Mucosa of gallbladder (tissue), 1 donor: ENCODE data around the gene CDH24. TPM values are rescaled to one million over a fixed set of nuclear protein-coding genes. Genes with fewer than 3 reads are reported as not detected.
"Not testable (repeated sequence)": the region's sequence is repeated elsewhere in the genome, so short reads cannot be mapped to it uniquely, and the experiment has no call there.

Experiments
- DNase-seq: peaks from one replicate; pipeline ENCODE4 v3.0.0-alpha.2; 2020; ENCODE audit warnings: low spot score
- total RNA-seq: library from RNA; stranded (reverse); gene quantifications from one replicate; pipeline ENCODE4 v1.2.1, GENCODE V29; 2021
- donor health status: DM: no; HTN: no; CAD: no.

CDH24 gene
- total RNA-seq, 1 donor from 2014 or later = 22.1 TPM

DNA sequence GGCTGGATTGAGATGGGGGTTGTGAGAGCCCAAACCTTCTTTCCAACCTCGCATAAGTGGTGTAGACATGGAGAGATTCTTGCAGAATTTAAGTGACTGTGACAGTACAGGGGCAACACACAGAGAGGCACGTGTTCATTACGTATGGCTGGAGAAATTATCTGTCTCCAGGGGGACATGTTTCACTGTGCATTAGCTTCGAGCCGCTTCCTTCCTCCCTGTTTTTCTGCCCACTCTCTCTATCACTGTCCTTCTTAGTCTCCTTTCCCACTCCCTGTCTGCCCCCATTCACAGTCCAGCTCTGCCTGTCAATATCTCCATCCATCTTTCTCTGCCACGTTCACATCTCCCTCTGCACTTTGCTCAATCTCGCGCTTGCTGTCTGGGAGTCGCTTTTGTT is 35.9 kb downstream of the CDH24 start:
- DNase-seq = no peak

GRCh38 chr14:23020143-23021128 is 36.9 kb downstream of the CDH24 start:
- no peak for DNase-seq

DNA sequence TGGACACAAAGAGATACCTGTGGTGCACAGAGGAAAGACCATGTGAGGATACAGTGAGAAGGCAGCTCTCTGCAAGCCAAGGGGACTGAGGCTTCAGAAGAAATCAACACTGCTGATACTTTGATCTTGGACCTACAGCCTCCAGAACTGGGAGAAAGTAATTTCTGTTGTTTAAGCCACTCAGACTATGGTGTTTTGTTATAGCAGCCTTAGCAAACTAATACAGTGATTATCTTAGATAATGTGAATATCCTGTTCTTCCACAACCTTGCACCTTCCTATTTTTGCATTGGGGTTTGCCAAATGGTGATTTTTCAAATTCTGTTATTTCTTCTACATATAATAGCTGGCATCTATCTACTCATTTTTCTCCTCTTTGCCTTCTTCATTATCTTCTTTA is 39.2 kb downstream of the CDH24 start:
- no peak for DNase-seq

DNA sequence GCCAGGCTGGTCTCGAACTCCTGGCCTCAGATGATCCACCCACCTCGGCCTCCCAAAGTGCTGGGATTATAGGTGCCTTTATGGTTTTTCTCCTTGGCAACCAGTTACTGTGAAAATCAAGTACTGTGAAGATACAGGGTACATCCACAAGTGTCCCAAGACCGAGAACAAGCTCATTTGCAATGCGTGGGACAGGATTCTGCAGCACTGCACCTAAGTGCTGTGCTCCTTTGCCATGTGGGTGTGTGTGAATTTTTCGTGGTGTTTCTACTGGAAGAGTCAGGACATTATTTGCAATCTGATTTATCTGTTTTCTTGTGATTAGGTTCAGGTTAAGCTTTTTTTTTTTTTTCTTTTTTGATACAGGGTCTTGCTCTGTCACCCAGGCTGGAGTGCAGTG is 40.2 kb downstream of the CDH24 start:
- DNase-seq = no peak

DNA sequence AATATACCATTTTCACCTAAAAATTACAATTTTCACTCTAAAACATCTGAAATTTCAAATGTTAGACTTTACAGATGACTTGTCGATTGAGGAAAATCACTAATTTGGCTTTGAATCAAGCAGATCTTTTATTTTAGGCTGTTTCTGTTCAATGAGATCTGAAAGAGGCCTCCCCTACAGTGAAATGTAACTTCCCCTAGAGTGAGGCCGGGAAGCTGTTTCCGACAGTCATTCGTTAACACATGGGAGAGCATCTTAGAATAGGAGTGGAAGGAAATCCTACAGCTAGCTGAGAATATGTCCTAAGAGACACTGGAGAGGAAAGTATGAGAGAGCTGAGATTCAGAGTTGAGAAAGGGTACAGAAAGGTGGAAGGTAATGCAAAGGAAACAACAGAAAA is 41.7 kb downstream of the CDH24 start:
- no peak for DNase-seq

DNA sequence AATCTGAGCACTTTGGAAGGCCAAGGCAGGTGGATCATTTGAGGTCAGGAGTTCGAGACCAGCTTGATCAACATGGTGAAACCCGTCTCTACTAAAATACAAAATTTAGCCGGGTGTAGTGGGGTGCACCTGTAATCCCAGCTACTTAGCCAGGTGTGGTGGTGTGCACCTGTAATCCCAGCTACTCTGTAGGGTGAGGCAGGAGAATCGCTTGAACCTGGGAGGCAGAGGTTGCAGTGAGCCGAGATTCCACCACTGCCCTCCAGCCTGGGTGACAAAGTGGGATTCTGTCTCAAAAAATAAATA is 43.6 kb downstream of the CDH24 start:
- DNase-seq = not testable (repeated sequence)

GRCh38 chr14:23013054-23013748 is 44.1 kb downstream of the CDH24 start:
- no peak for DNase-seq

DNA sequence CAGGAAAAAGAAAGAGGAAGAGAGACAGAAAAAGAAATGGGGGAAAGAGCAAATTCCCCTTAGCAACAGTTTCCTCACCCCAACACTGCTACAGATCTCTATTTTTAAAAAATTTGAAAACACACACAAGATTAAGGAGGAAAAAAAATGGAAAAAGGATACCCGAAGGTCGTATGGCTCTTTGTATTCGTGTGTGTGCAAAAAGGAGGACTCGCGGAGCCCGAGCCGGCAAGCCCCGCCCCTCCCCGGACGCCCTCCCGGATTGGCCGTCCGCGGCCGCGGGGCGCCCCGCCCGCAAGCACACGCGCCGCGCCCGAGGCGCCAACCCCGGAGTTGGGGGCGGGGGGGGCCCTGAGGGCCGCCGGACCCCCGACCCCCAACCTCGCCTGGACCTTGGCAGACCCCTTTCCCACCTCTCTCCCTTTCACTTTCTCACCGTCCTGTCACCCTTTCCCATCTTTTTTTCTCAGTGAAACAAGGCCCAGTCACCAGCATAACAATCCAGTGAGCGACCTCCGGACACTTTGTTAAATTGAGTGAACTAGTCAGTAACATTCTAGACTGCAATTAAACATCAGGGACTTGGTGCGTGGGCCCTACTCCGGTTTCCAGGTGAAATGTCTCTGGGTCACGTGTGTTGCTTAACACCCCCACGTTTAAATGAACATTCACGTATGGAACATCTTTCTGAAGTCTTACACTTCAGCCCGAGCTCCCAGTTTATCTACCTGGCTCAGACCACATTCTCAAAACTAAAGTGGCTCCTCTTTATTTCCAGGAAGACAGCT is 47.2 kb downstream of the CDH24 start, which contains the start of gene C14orf93:
TSS of gene C14orf93 (minus strand) at position 205 of the 788 bp plus-strand sequence. CDS start 11,120 bp downstream, outside the sequence.
- DNase-seq = peak; percentile 83

DNA sequence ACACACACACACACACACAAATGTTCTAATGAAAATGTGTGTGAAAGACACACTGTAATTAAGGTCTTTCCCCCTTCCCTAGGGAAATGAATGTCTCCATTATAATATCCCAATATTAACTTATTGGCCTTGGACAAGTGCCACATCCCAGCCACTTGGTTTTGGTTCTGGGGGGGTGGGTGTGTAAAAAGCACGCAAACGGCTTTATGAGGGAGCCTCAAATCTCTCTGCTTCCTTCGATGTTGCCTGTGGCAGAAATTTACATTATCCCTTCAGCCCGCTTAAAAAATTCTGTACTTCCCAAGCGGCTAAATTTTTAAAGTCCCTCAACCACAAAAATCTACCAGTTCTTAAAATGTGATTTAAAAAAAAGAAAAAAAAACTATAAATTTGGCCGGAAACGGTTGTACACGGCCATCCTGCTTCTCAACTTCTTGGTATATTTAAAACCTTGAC is 47.8 kb downstream of the CDH24 start:
- DNase-seq = no peak

DNA sequence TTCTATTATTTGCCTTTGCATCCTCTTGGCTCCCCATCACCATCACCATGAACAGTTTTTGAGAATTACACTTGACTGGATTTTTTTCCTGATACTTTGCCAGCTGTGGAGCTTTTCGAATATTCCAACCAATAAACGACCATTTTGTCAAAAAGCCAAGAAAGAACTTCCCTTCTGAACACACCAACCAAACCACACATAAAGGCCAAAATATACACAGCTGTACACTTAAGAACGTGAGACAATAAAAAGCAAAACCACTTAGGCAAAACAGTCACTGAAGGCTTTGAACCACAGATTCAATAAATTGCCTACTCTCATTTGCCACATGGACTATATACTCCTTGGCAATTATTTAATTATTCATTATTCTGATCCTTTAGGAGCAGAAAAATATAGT is 48.5 kb downstream of the CDH24 start:
- no peak for DNase-seq

DNA sequence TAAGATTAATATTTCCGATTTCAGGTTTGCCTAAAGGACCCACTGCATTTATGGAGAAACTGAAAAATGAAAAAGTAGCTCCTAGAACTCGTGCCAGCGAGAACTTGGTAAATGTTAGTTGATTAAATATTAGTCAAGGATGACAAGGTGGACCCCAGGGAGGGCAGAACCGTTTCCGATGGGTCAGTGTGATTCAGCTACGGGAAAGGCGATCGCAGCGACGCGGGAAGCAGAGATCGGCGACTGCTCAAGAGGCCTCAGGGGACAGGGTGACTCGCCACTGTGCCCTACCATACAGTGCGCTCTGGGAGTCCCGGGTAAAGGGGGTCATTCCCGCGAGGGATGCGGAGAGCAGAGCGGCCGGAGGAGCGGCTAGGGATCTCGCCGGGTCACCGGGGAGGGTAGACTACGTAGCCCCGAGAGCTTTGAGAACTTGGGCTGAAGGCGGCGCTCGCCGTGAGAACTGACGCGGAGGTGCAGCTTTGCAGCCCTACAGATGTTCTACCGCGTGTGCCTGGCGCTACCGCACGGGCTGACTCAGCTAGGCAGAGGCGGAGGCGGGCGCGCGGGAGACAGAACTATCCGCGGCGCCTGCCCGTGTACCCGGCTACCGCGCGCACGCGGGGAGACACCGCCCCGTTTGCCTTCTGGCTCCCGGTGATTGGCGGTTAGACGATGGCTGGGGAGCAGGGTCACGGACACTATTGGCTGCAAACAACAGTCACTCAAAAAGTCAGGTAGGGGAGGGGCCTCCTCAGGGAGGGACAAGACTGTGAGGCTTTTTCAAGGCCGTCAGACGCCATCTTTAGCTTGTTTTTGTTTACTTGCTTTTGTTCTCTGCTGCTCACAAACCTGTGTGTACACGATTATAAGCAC is 50.5 kb downstream of the CDH24 start:
- DNase-seq = peak; percentile 98

- DNase-seq = no peak
These were observed 51.2 kb downstream of the CDH24 start for GRCh38 chr14:23006188-23006534.

DNA sequence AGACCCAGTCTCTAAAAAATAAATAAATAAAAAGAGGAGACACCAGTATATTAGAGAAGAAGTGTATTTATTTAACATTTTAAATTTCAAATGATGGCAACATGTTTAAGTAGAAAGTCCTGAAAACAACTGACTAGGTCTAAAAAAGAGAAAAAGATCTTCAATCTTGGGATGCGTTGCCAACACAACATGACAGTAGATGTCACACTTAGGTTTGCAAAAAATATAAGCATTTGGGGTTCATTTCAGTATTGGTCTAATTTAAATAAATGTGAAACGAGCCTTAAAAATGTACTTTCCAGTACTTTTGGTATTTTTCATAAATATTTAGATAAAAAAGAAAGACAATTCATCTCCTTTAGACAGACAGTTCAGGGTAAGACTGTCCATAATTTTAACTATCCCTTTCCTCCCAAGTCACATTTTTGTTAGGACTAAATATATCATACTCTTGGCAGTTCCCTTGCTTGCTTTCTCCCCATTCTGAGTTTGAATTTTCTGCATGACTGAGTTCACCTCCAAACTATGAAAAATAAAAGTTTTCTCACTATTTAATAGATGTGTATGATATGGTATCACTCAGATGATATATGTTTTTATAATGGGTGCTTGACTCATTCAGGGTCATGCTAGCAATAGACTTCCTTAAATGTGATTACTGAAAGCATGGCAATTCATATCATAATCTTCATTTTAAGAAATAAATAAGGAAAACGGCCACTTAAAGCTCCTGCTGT is 51.7 kb downstream of the CDH24 start:
- DNase-seq = no peak

GRCh38 chr14:23004274-23004673 is 53.0 kb downstream of the CDH24 start:
- not testable (repeated sequence) for DNase-seq

GRCh38 chr14:23002592-23002991 is 54.7 kb downstream of the CDH24 start:
- DNase-seq = no peak

GRCh38 chr14:23000860-23001259 is 56.5 kb downstream of the CDH24 start:
- no peak for DNase-seq

GRCh38 chr14:22998329-22999012 is 58.8 kb downstream of the CDH24 start:
- no peak for DNase-seq

DNA sequence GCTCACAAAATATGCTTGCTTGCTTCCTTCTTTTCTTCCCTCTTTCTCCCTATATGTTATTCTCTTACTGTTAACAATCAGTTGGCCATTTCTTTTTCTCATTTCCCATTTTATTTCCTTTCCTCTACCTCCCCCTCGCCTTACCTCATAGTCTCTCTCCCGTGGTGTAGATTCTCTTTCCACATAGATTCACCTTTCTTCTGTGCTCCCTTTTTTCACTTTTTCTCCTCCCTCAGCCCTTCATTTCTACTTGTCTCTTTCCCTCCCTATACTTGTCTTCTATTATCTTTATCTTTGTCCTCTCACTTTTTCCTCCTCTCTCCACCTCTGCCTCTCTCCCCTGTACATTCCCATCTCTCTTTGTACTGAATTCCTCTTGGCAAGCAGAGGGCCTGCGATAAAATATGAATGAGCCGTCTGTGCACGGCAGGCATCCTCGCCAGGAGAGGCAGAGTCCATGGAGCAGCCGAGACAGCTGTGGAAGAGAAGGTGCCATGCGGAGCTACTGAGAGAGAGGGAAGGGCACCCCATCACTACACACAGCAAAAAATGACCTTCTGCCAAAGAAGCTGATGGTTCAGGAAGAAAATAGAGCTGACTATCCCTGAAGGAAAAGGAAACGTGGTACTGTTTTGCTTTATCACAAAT is 59.5 kb downstream of the CDH24 start:
- no peak for DNase-seq
